GM12878 (cell line): ENCODE measurements around the gene TRIM3. TPM values are rescaled to one million over a fixed set of nuclear protein-coding genes. Genes with fewer than 3 reads are reported as not detected.
A peak's percentile ranks its signal among the peaks of the same experiment; 100 is the strongest.

Experiments used
- ATAC-seq: fragments of 200-7000 bp; cut with Tn5 transposase; 3 replicates; pipeline ENCODE4 v1.9.1; 2020; ENCODE audit warnings: mild to moderate bottlenecking, moderate library complexity
- BruUV-seq: library from RNA; stranded (reverse); fragments of 400-500 nt; replicated peaks from 2 replicates; lab custom pipeline; 2021; lab: Mats Ljungman, UMichigan
- CTCF ChIA-PET: fragments of 300-600 bp; sonication (Branson Sonifier 250); formaldehyde crosslinking; extraction: SDS; loops from one replicate; lab custom pipeline; 2021; ENCODE audit warnings: inconsistent platforms; lab: Yijun Ruan, JAX
- POLR2A ChIA-PET: fragments of 350-600 bp; formaldehyde crosslinking; extraction: SDS; loops from one replicate; lab custom pipeline; 2021; ENCODE audit warnings: inconsistent platforms; lab: Charles Lee
- RAD21 ChIA-PET: fragments of 300-600 bp; sonication (Branson Sonifier 250); formaldehyde crosslinking; loops from one replicate; lab custom pipeline; 2023; ENCODE audit warnings: antibody characterized with exemption; ENCODE audit not compliant: unreplicated experiment; lab: Charles Lee
- SMC1A ChIA-PET: fragments of 300-600 bp; sonication (Branson Sonifier 250); formaldehyde crosslinking; loops from one replicate; lab custom pipeline; 2023; ENCODE audit not compliant: unreplicated experiment, uncharacterized antibody; lab: Charles Lee
- DNase-seq: peaks from one replicate; pipeline ENCODE4 v3.0.0-alpha.2; 2011; ENCODE audit warnings: low read depth, low spot score
- FAIRE-seq: peaks from 3 replicates; lab custom pipeline; 2011; peaks lifted over from hg19 to GRCh38; lab: Jason Lieb, UNC
- H2AFZ ChIP-seq: 2 replicates; pipeline ENCODE4 v1.6.0; 2011; ENCODE audit warnings: low read depth, low read length, control low read depth; ENCODE audit not compliant: control insufficient read depth
- H3K27ac ChIP-seq: 2 replicates; pipeline ENCODE4 v1.5.1; 2011; ENCODE audit warnings: control low read depth; ENCODE audit not compliant: control insufficient read depth, insufficient read depth
- H3K27me3 ChIP-seq, 2 experiments: replicated peaks in 1 of 2; 2 replicates each; pipeline versions ENCODE4 v1.6.0 to v1.6.1; 2011; ENCODE audit warnings: low read length in 1 of 2; ENCODE audit not compliant: control insufficient read depth in 2 of 2, insufficient read depth in 2 of 2
- H3K36me3 ChIP-seq, 2 experiments: 2 replicates each; pipeline ENCODE4 v1.5.1; 2011; ENCODE audit warnings: low read length in 1 of 2; ENCODE audit not compliant: control insufficient read depth in 2 of 2, insufficient read depth in 2 of 2
- H3K4me1 ChIP-seq: 2 replicates; pipeline ENCODE4 v1.6.1; 2011; ENCODE audit warnings: mild to moderate bottlenecking, low read length, moderate library complexity, mixed read lengths; ENCODE audit not compliant: control insufficient read depth, insufficient read depth
- H3K4me2 ChIP-seq: 2 replicates; pipeline ENCODE4 v1.6.0; 2011; ENCODE audit warnings: control low read depth; ENCODE audit not compliant: control insufficient read depth, insufficient read depth
- H3K4me3 ChIP-seq: fragments of 200-600 bp; sonication (generic); 2 replicates; pipeline ENCODE4 v1.5.1; 2016
- H3K79me2 ChIP-seq: 2 replicates; pipeline ENCODE4 v1.6.0; 2011; ENCODE audit warnings: low read length; ENCODE audit not compliant: control insufficient read depth, insufficient read depth
- H3K9ac ChIP-seq: 2 replicates; pipeline ENCODE4 v1.8.0; 2011; ENCODE audit warnings: low read length, control low read depth, mixed read lengths; ENCODE audit not compliant: control insufficient read depth, insufficient read depth
- H3K9me3 ChIP-seq: replicated peaks from 3 replicates; pipeline ENCODE4 v1.5.1; 2011; ENCODE audit warnings: mild to moderate bottlenecking, low read length; ENCODE audit not compliant: control insufficient read depth, insufficient read depth
- H4K20me1 ChIP-seq: 2 replicates; pipeline ENCODE4 v1.6.0; 2011; ENCODE audit not compliant: control insufficient read depth, insufficient read depth
- EGR1 ChIP-seq, 2 experiments: IDR thresholded peaks; 1 replicate in 1 of 2; 2 replicates in 1 of 2; pipeline ENCODE4 v1.6.1; 2011 to 2012; ENCODE audit warnings: low read depth in 2 of 2, low read length in 2 of 2, borderline replicate concordance in 1 of 2, mild to moderate bottlenecking in 1 of 2, moderate library complexity in 1 of 2
- FOS ChIP-seq: IDR thresholded peaks from 3 replicates; pipeline ENCODE4 v1.6.1; 2011; ENCODE audit warnings: borderline replicate concordance; ENCODE audit not compliant: insufficient read length; ENCODE audit errors: extremely low read depth
- GATAD2B ChIP-seq: fragments of 450-650 bp; conservative IDR thresholded peaks from 2 replicates; pipeline ENCODE4 v1.6.1; 2017; ENCODE audit warnings: low read depth, mild to moderate bottlenecking, moderate library complexity
- IRF4 ChIP-seq: IDR thresholded peaks from 2 replicates; pipeline ENCODE4 v1.6.1; 2011; ENCODE audit warnings: low read depth, low read length
- MEF2B ChIP-seq: fragments of 450-650 bp; IDR thresholded peaks from 2 replicates; pipeline ENCODE4 v1.6.1; 2018; ENCODE audit warnings: mild to moderate bottlenecking, moderate library complexity; ENCODE audit not compliant: partially characterized antibody, poor library complexity, severe bottlenecking
- MTA3 ChIP-seq: IDR thresholded peaks from 2 replicates; pipeline ENCODE4 v1.6.1; 2012; ENCODE audit warnings: low read length, inconsistent platforms, borderline replicate concordance
- NR2F1 ChIP-seq: fragments of 450-650 bp; conservative IDR thresholded peaks from 2 replicates; pipeline ENCODE4 v1.6.1; 2017; ENCODE audit warnings: mild to moderate bottlenecking
- NRF1 ChIP-seq: conservative IDR thresholded peaks from 2 replicates; pipeline ENCODE4 v1.6.1; 2011; ENCODE audit warnings: mild to moderate bottlenecking, low read depth, low read length, improper control_type of control experiment
- POU2F2 ChIP-seq: IDR thresholded peaks from 3 replicates; pipeline ENCODE4 v1.6.1; 2011; ENCODE audit warnings: low read depth, mild to moderate bottlenecking, low read length, borderline replicate concordance
- RB1 ChIP-seq: fragments of 450-650 bp; formaldehyde crosslinking; IDR thresholded peaks from 2 replicates; pipeline ENCODE4 v1.6.1; 2017; ENCODE audit warnings: mild to moderate bottlenecking, borderline replicate concordance
- RELA ChIP-seq: fragments of 450-650 bp; IDR thresholded peaks from 2 replicates; pipeline ENCODE4 v1.8.0; 2014; ENCODE audit warnings: borderline replicate concordance; ENCODE audit not compliant: partially characterized antibody
- SMAD1 ChIP-seq: fragments of 450-650 bp; IDR thresholded peaks from 2 replicates; pipeline ENCODE4 v1.6.1; 2018; ENCODE audit warnings: mild to moderate bottlenecking, low read depth; ENCODE audit not compliant: partially characterized antibody
- SPI1 ChIP-seq: IDR thresholded peaks from 2 replicates; pipeline ENCODE4 v1.6.1; 2011; ENCODE audit warnings: low read depth, mild to moderate bottlenecking, low read length, moderate library complexity, borderline replicate concordance; ENCODE audit not compliant: insufficient read depth
- SUPT20H ChIP-seq: IDR thresholded peaks from 2 replicates; pipeline ENCODE4 v1.6.1; 2011; ENCODE audit warnings: low read depth, mild to moderate bottlenecking, low read length, moderate library complexity, borderline replicate concordance; ENCODE audit not compliant: control insufficient read depth
- ZNF622 ChIP-seq: fragments of 450-650 bp; IDR thresholded peaks from 2 replicates; pipeline ENCODE4 v1.6.1; 2017; ENCODE audit warnings: mild to moderate bottlenecking, inconsistent platforms
- WGBS: methylation state at CpG from one replicate; pipeline ENCODE4 v1.1.6; 2016; ENCODE audit warnings: low lambda C conversion rate; ENCODE audit not compliant: insufficient replicate concordance, insufficient coverage; ENCODE audit errors: missing lambda C conversion rate; 5-methylcytosine and 5-hydroxymethylcytosine counted together
- in situ Hi-C: fragments of 300-500 bp; cut with MboI; formaldehyde crosslinking; loops from 9 replicates; pipeline ENCODE4 v1.14.3; 2018; ENCODE audit warnings: mixed read lengths
- intact Hi-C: fragments of 100-400 bp; cut with micrococcal nuclease; formaldehyde crosslinking; loops from one replicate; pipeline ENCODE4 v1.14.2; 2022; ENCODE audit not compliant: unreplicated experiment
- polyA plus RNA-seq, 11 experiments: library from polyadenylated mRNA; depleted of rRNA in 4 of 11; unstranded in 6 of 11; stranded (reverse) in 5 of 11; fragments of >200 nt; fragmentation: Nextera tagmentation in 4 of 11; fragmentation: Illumina TruSeq in 1 of 11; extraction: Ambion mirVana in 4 of 11; extraction: Trizol in 1 of 11; gene quantifications; 1 replicate in 1 of 11; 2 replicates in 10 of 11; pipeline versions ENCODE4 v1.2.1 to v1.2.3, GENCODE V29; 2011 to 2016; ENCODE audit warnings: inconsistent platforms in 2 of 11, missing spikeins in 2 of 11, low read depth in 1 of 11
- total RNA-seq, 4 experiments: library from RNA; depleted of rRNA in 3 of 4; stranded (reverse); fragments of >200 nt in 3 of 4; fragmentation: Illumina TruSeq in 1 of 4; extraction: Trizol in 1 of 4; gene quantifications; 2 replicates each; pipeline versions ENCODE4 v1.2.1 to v1.2.3, GENCODE V29; 2013 to 2021
- TF ChIP-seq, protein P1 (sequence below): IDR thresholded peaks from 2 replicates; pipeline ENCODE4 v1.6.1; 2012; ENCODE audit warnings: mild to moderate bottlenecking, low read depth, low read length
- TF ChIP-seq, protein P2 (sequence below): fragments of 450-650 bp; IDR thresholded peaks from 2 replicates; pipeline ENCODE4 v1.6.1; 2014; ENCODE audit warnings: mild to moderate bottlenecking

Gene TRIM3
- total and polyA plus RNA-seq, 10 of the 15 experiments (the other 5 are each of a cell fraction or from before 2014, with no cell fraction given): 0.34 to 11.8 (median 4.8) TPM

DNA sequence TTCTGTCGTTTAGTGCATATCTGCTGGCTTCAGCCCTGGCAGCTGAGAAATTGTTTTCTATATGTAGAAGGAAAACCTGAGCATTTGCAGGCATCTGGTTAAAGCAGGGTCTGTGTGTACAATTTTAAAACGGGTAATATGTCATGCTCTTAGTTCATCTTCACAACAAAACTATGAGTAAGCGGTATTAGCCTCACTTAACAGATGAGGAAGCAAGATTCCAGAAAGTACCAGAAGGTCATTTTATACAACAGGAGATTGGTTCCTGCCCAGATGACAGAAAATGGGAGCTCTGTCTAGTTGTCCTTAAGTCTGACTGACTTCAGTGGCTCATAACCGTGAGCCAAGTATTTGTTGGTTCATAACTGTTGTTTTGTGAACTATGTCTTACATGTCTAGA lies 8.7 kb upstream of the TRIM3 start:
- ChIA-PET RAD21 (interaction anchor here (1.4 to 1.7 kb wide), 3 partner anchors 10 to 137 kb away, joined by 3 to 13 read pairs (median 6); partner anchors contain the start of gene TPP1), CTCF (interaction anchor here (0.6 to 10.7 kb wide), 12 partner anchors 13 to 266 kb away, joined by 3 to 119 read pairs (median 6); partner anchors contain the start of gene MRPL17), SMC1A (interaction anchor here (1.1 to 2.9 kb wide), 7 partner anchors 13 to 200 kb away, joined by 3 to 14 read pairs (median 5); partner anchors contain the start of gene MRPL17), POLR2A (interaction anchor here (0.6 to 2.0 kb wide), 3 partner anchors 13 to 16 kb away, joined by 3 to 26 read pairs (median 9); partner anchors contain the start of gene DNHD1)
- intact Hi-C loops: loop anchor here (10.0 kb wide), 2 partner anchors 248 to 1042 kb away; partner anchors contain the start of genes CNGA4 and FHIP1B
- no peaks in the 10 kb centered on the region for H3K27me3 ChIP-seq
- in situ Hi-C loops: loop anchor here (5.0 kb wide), 1 partner anchor 125 kb away; no protein-coding TSS in a partner anchor
- H3K79me2 ChIP-seq: peaks cover 40% of the 10 kb centered on the region
- FAIRE-seq: no peak
- no TSS peak for BruUV-seq
- TF ChIP-seq SMAD1: no peak
- TF ChIP-seq MEF2B: no peak
- TF ChIP-seq, protein P1, sequence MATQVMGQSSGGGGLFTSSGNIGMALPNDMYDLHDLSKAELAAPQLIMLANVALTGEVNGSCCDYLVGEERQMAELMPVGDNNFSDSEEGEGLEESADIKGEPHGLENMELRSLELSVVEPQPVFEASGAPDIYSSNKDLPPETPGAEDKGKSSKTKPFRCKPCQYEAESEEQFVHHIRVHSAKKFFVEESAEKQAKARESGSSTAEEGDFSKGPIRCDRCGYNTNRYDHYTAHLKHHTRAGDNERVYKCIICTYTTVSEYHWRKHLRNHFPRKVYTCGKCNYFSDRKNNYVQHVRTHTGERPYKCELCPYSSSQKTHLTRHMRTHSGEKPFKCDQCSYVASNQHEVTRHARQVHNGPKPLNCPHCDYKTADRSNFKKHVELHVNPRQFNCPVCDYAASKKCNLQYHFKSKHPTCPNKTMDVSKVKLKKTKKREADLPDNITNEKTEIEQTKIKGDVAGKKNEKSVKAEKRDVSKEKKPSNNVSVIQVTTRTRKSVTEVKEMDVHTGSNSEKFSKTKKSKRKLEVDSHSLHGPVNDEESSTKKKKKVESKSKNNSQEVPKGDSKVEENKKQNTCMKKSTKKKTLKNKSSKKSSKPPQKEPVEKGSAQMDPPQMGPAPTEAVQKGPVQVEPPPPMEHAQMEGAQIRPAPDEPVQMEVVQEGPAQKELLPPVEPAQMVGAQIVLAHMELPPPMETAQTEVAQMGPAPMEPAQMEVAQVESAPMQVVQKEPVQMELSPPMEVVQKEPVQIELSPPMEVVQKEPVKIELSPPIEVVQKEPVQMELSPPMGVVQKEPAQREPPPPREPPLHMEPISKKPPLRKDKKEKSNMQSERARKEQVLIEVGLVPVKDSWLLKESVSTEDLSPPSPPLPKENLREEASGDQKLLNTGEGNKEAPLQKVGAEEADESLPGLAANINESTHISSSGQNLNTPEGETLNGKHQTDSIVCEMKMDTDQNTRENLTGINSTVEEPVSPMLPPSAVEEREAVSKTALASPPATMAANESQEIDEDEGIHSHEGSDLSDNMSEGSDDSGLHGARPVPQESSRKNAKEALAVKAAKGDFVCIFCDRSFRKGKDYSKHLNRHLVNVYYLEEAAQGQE: no peak
- no peak for TF ChIP-seq SPI1
- TF ChIP-seq, protein P2, sequence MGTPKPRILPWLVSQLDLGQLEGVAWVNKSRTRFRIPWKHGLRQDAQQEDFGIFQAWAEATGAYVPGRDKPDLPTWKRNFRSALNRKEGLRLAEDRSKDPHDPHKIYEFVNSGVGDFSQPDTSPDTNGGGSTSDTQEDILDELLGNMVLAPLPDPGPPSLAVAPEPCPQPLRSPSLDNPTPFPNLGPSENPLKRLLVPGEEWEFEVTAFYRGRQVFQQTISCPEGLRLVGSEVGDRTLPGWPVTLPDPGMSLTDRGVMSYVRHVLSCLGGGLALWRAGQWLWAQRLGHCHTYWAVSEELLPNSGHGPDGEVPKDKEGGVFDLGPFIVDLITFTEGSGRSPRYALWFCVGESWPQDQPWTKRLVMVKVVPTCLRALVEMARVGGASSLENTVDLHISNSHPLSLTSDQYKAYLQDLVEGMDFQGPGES: no peak
- no peak for TF ChIP-seq MTA3
- no peak for TF ChIP-seq NR2F1
- no peak for TF ChIP-seq ZNF622
- no peak for TF ChIP-seq POU2F2
- no peak for TF ChIP-seq SUPT20H
- no peak for TF ChIP-seq IRF4
- no peak for TF ChIP-seq FOS
- no peak for TF ChIP-seq RELA
- TF ChIP-seq RB1: no peak
- TF ChIP-seq GATAD2B: no peak
- no peak for TF ChIP-seq EGR1 (IDR thresholded peaks at IDR 0.05; ENCODE audit: borderline replicate concordance in 1 of 2, low read depth in 2 of 2, low read length in 2 of 2)
- TF ChIP-seq NRF1: no peak
- H2AFZ ChIP-seq: no peak overlapping the region
- H4K20me1 ChIP-seq: no peaks in the 10 kb centered on the region
- H3K4me2 ChIP-seq: peak overlapping the region; percentile 98
- H3K4me3 ChIP-seq: peak overlapping the region; percentile 93
- peaks cover 19% of the 10 kb centered on the region for H3K4me1 ChIP-seq
- ATAC-seq: no peak
- no peak for DNase-seq
- 80% methylated on average over 4 of the region's 4 CpGs for WGBS
- H3K9ac ChIP-seq: peak overlapping the region; percentile 89
- H3K9me3 ChIP-seq: no peaks in the 10 kb centered on the region
- peaks cover 0 to 18% of the 10 kb centered on the region in 2 experiments; a peak in 2 of 4 replicates for H3K36me3 ChIP-seq
- peak overlapping the region; percentile 80 for H3K27ac ChIP-seq
